ENCODE data around the gene PCDH1. TPM values are rescaled to one million over a fixed set of nuclear protein-coding genes. Genes with fewer than 3 reads are reported as not detected.
"Not testable (repeated sequence)": the region's sequence is repeated elsewhere in the genome, so short reads cannot be mapped to it uniquely, and the experiment has no call there.

Gene PCDH1
- total and polyA plus RNA-seq, 12 donors: 3.7 to 16.8 (median 7.7) TPM

- no peaks in the 10 kb centered on the region for H3K36me3 ChIP-seq (replicated peaks in 1 of 2)
- H3K9me3 ChIP-seq (replicated peaks in 1 of 3): no peaks in the 10 kb centered on the region
- no peaks in the 10 kb centered on the region for H3K4me1 ChIP-seq (replicated peaks in 1 of 2)
- H3K27ac ChIP-seq: peak overlapping the region in 1 of 5 donors; percentile 52
- DNase-seq: no peak
- H3K4me3 ChIP-seq: no peak overlapping the region
- TF ChIP-seq POLR2A (IDR thresholded peaks at IDR 0.05): no peak
- no peak for TF ChIP-seq CTCF (IDR thresholded peaks at IDR 0.05)
- no peaks in the 10 kb centered on the region for H3K27me3 ChIP-seq
- 72 to 93% (median 85%) methylated on average over 2 to 3 of the region's 3 CpGs for WGBS, 4 donors
- intact Hi-C loops (cut with DNase I): no loop called here
These were observed 55.2 kb downstream of the PCDH1 start for GRCh38 chr5:141823056-141823455.

GRCh38 chr5:141822144-141822543 lies 56.1 kb downstream of the PCDH1 start:
- WGBS, 4 donors: 14 to 40% (median 32%) methylated on average over 1 to 2 of the region's 2 CpGs
- no peaks in the 10 kb centered on the region for H3K9me3 ChIP-seq (replicated peaks in 1 of 3)
- no peak for TF ChIP-seq POLR2A (IDR thresholded peaks at IDR 0.05)
- TF ChIP-seq CTCF (IDR thresholded peaks at IDR 0.05): no peak
- H3K4me1 ChIP-seq (replicated peaks in 1 of 2): no peaks in the 10 kb centered on the region
- intact Hi-C loops (cut with DNase I): no loop called here
- peak overlapping the region in 2 of 5 donors; percentile 21 to 52 for H3K27ac ChIP-seq
- DNase-seq: peak in 5 of 7 donors; percentile 33 to 75 (median 40)
- no peak overlapping the region for H3K4me3 ChIP-seq
- no peaks in the 10 kb centered on the region for H3K36me3 ChIP-seq (replicated peaks in 1 of 2)
- H3K27me3 ChIP-seq: no peaks in the 10 kb centered on the region

GRCh38 chr5:141821430-141821925 lies 56.7 kb downstream of the PCDH1 start:
- peak overlapping the region in 2 of 5 donors; percentile 21 to 67 for H3K27ac ChIP-seq
- H3K4me1 ChIP-seq (replicated peaks in 1 of 2): no peaks in the 10 kb centered on the region
- intact Hi-C loops (cut with DNase I): no loop called here
- no peak for TF ChIP-seq POLR2A (IDR thresholded peaks at IDR 0.05)
- no peak for TF ChIP-seq CTCF (IDR thresholded peaks at IDR 0.05)
- 55 to 80% (median 61%) methylated on average over 3 of the region's 3 CpGs for WGBS, 4 donors
- no peaks in the 10 kb centered on the region for H3K27me3 ChIP-seq
- no peak for DNase-seq
- no peaks in the 10 kb centered on the region for H3K36me3 ChIP-seq (replicated peaks in 1 of 2)
- H3K4me3 ChIP-seq: no peak overlapping the region
- H3K9me3 ChIP-seq (replicated peaks in 1 of 3): no peaks in the 10 kb centered on the region

GRCh38 chr5:141820686-141821085 lies 57.5 kb downstream of the PCDH1 start:
- H3K36me3 ChIP-seq (replicated peaks in 1 of 2); H3K4me3 ChIP-seq; H3K27me3 ChIP-seq; H3K27ac ChIP-seq; intact Hi-C loops (cut with DNase I); DNase-seq; H3K9me3 ChIP-seq (replicated peaks in 1 of 3); H3K4me1 ChIP-seq (replicated peaks in 1 of 2): not testable (repeated sequence)
- 88 to 92% (median 90%) methylated on average over 13 to 15 of the region's 15 CpGs for WGBS, 4 donors

- Histone ChIP-seq H3K27ac (no peak overlapping the region), H3K9me3 (replicated peaks in 1 of 3) (no peaks in the 10 kb centered on the region), H3K27me3 (no peaks in the 10 kb centered on the region), H3K4me1 (replicated peaks in 1 of 2) (no peaks in the 10 kb centered on the region), H3K4me3 (no peak overlapping the region), H3K36me3 (replicated peaks in 1 of 2) (no peaks in the 10 kb centered on the region)
- WGBS, 4 donors: 81 to 90% (median 87%) methylated on average over 6 of the region's 6 CpGs
- TF ChIP-seq CTCF (IDR thresholded peaks at IDR 0.05) (no peak), POLR2A (IDR thresholded peaks at IDR 0.05) (no peak)
- DNase-seq: no peak
- intact Hi-C loops (cut with DNase I): loop anchor here in 1 of 2 donors (10.0 kb wide), 1 partner anchor 113 kb away; no protein-coding TSS in a partner anchor
These were observed 60.6 kb downstream of the PCDH1 start for GRCh38 chr5:141817631-141818030.
